Stimulated activated CD8-positive, alpha-beta memory T cell treated with anti-CD3 and anti-CD28 coated beads, Interleukin-12 subunit alpha, Interleukin-12 subunit beta, amount 100 ng/mL, for 4 hours (primary cell): ENCODE results near the gene CTAGE6.
"Not testable (repeated sequence)": the region's sequence is repeated elsewhere in the genome, so short reads cannot be mapped to it uniquely, and the experiment has no call there.

Experiments used
- DNase-seq: peaks from one replicate; pipeline ENCODE4 v3.0.0-alpha.2; 2020; ENCODE audit warnings: low read depth

CTAGE6 gene

GRCh38 chr7:143757596-143757995 is at the start of gene CTAGE6:
TSS of gene CTAGE6 (minus strand) at chr7:143757696. CDS start at chr7:143757658, 38 bp downstream.
- DNase-seq: not testable (repeated sequence)

- DNase-seq: not testable (repeated sequence)
Measured at GRCh38 chr7:143806664-143807071, 49.2 kb upstream of the CTAGE6 start.

- not testable (repeated sequence) for DNase-seq
Measured at GRCh38 chr7:143797896-143798290, 40.4 kb upstream of the CTAGE6 start.

DNA sequence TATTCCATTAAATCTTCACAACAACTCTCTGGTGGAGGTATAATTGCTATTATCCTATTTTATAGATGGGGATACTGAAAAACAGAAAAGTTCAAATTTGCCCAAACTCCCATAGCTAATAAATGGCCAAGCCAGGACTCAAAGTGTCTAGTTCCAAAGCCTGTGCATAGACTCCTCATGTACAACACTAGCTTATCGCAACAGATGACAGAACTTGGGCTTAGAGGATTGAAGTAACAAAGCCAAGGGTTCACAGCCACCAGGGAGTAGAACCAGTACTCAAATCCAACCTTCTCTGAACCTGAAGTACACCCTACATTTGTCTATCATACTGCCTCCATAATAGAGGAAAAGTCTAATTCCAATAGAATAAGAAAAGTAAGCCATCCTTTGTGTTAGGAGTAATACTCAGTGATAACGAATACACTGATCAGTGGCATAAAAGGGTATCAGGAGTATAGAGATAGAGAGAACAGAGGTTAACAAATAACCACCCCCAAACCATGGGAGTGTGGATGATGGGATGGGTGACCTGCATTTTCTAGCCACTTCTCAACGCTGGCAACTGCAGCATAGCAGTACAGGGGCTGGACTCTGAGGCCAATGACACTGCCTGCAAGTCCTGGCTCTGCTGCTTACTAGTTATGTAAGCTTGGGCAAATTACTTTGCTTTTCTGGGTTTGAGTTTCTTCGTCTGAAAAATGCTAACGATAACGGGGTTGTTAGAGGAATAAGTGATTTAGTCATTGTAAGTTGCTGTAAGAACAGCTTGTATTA is 39.8 kb upstream of the CTAGE6 start:
- not testable (repeated sequence) for DNase-seq

DNA sequence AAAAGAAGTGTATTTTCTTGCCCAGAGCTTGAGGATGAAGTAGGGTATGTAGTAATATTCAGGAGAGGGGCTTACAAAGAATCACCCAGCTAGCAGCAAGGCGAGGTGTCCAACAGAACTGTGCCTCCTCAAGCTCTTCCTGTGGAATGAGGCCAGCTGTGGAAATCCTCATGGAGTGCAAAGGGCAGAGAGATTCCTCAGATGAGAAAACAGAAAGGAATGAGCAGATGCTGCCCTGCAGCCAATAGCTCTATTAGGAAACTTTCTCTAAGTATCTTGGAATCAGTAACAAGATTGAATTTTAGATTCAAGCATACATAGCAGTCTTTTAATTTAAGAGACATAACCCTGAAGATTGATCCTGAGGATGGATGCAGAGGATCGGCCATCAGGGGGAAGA is 38.2 kb upstream of the CTAGE6 start:
- DNase-seq: not testable (repeated sequence)

DNA sequence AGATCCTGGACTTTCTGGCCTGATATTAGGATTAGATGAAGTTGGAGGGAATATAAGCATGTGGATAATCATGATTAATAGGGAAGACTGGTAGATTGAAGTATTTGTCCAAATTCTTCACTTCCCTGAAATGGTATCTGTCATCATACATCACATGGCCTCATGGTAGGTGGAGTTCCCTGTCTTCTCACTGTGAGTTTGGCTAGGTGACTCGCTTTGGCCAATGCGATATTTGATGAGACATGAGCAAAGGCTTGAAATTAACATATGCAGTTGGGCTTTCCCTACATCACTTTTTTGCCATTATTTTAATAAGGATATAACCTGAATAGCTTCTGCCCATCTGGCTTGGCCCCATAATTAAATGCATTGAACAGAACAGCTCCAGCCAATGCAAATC is 35.1 kb upstream of the CTAGE6 start:
- DNase-seq: not testable (repeated sequence)

DNA sequence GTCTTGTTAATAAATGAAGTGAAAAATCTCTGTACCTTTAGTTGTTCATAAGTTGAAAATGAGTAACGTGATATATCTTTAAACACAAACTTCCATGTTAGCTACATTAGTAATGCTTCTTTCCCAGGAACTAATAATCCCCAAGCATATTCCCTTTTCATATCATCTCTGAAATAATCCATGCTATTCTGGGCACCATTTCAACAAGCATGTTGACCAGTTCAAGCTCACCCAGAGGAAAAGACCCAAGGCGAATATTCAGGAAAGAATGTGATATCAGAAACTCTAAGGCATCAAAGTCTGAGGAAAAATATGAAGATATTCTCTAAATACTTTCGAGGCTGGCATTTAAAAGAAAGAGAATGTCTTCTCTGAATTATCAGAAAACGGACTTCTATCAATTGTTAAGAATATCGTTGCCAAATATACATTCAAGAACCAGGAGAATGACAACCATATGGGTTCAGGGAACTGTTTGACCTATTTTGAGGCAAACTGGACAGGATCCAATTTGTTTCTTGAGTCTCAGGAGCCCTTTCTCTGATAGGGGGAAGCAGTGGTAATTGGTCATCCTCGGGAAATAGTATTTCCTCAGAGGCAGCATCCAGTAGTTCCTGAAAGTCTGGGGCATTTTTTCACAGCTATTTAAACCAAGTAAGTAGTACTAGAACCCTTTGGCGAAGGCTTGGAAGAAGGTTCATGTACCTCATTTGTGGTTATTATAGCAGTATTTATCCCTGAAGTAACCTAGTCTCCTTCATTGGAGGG is 28.1 kb upstream of the CTAGE6 start:
- not testable (repeated sequence) for DNase-seq

GRCh38 chr7:143779591-143779990 is 22.1 kb upstream of the CTAGE6 start:
- DNase-seq: not testable (repeated sequence)

DNA sequence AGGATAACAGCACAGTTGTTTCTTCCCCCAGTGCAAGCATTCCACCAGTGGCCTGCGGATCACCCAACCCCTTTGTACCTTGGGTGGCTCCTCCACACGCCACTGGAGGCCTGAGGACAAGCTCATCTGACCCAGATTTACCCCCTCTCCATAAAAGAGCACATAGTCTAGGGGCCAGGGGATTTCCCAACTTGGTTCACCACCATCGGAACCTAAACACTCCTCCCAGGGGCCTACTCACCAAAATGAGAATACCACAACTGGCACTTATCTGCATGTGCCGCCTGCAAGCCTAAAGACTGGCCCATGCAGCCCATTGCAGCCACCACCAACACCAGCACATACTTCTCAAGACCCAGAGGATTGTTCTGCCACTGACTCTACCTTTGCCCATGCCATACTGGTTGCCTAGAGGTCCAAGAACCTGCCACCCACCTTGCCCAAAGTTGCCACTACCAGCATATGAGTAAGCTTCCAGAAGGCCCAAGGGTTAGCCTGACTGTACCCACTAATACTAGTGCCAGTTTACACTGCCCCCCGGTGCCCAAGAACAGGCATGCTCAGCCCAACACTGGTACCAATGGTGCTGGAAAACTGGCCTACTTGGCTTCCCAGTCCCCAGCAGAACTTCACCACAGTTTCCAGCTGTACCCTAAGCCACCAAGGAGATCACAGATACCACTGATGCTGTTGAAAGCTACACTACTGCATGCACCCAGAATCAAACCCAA is 15.4 kb upstream of the CTAGE6 start:
- DNase-seq: not testable (repeated sequence)

GRCh38 chr7:143767531-143767930 is 10.0 kb upstream of the CTAGE6 start:
- DNase-seq: not testable (repeated sequence)

DNA sequence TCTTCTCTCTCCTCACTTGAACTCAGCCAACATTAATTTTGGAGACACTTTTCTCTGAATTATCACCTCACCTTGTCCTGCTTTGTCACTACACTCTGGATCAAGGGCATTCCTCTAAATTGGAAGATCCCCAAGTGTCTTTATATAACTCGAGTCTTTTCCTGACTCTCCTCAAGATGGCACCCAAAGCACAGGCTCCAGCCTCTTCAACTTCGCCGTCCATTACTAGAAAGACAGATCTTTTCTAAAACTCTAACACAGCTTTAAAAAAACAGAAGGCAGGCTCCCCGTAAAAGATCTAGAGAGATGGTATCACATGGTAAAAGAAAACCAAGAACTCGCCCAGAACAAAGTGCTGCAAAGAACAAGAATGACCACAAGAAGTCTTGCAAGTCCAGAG is 8.2 kb upstream of the CTAGE6 start:
- DNase-seq: not testable (repeated sequence)

- DNase-seq: not testable (repeated sequence)
Measured at GRCh38 chr7:143763065-143763464, 5.6 kb upstream of the CTAGE6 start.

DNA sequence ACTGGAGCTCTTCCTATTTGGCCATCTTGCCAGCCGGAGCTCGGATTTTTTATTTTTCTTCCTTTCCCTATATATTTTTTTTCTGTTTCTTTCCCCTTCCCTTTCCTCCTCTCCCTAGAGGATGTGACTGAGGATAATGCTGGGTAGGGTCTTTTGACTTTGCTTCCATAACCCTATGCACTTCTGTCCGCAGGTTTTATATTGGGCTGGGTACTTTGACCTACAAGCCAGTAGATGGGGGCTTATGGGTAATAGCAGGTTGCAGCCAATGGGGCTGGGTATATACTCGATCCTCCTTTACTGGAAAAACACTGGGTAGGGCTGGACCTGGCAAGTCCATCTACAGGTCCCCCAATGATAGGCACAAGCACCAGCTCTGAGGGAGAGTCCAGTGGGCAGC is 12.2 kb downstream of the CTAGE6 start:
- DNase-seq: not testable (repeated sequence)

DNA sequence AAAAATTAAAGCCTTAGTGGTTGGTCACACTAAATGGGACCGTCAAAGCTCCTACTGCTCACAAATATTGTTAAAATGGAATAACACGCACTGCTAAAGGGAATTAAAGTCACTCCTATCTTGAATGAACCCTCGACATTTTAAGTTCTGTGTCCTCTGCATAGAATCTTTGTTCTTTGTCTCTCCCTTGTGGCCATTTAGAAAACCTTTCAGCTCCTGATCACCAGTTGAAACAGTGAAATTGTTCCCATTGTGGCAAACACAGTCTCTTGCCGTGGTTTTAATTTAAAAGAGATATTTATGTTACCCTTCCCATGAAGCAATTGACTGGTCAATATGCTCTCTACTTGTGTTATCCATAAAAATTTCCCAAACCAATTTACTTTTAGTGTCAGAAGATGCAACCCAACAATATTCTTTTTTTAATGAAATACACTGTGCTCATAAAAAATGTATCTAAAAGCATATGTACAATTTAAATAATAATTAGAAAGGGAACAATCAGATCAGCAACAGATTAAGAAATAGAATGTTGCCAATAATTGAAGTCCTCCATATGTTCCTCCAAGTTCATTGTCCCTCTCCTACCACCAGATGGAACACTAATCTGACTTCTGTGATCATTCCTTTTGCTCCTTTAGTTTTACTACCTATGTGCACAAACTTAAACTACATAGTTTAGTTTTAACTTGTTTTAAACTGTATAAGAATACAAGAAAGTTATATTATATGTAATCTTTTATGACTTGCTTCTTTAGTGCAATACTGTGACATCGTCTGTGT is 20.3 kb downstream of the CTAGE6 start:
- DNase-seq: not testable (repeated sequence)

GRCh38 chr7:143735962-143736361 is 21.5 kb downstream of the CTAGE6 start:
- no peak for DNase-seq

- DNase-seq: no peak
Measured at GRCh38 chr7:143733876-143734275, 23.6 kb downstream of the CTAGE6 start.

- no peak for DNase-seq
Measured at GRCh38 chr7:143728333-143728862, 29.1 kb downstream of the CTAGE6 start.

GRCh38 chr7:143727561-143727960 is 29.9 kb downstream of the CTAGE6 start:
- not testable (repeated sequence) for DNase-seq

GRCh38 chr7:143726143-143726542 is 31.4 kb downstream of the CTAGE6 start:
- not testable (repeated sequence) for DNase-seq

GRCh38 chr7:143720335-143720734 is 37.2 kb downstream of the CTAGE6 start:
- not testable (repeated sequence) for DNase-seq

DNA sequence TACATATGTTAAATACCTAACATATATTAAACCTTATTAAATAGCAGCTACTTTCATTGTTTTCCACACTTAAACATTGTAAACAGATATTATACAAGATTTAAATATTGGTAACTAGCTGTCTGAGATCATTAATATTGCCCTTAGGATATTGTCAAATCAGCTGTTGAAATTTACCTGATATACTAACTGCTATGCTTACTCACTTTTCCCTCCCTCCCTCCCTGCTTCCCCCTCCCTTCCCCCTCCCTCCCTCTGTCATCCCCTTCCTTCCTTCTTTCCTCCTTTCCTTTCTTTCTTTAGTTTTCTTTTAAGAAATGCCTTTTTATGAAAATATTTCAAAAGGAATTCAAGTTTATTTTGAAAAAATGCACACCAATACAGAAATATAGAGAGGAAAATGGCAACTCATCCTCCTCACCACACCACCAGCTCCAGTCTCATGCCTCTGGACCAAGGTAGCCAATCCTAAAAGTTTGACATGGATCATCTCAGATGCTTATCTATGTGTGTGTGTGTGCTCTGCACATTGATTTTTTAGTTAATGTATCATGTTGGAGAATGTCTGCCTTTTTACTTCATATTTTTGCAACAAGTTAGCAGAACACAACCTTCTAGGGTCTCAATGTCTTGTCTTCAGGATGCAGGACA is 41.8 kb downstream of the CTAGE6 start:
- not testable (repeated sequence) for DNase-seq
